Smooth muscle cell (in vitro differentiated cells): Measurements from ENCODE around the gene TUBA4A. TPM values are rescaled to one million over a fixed set of nuclear protein-coding genes. Genes with fewer than 3 reads are reported as not detected.

ENCODE experiments used
- DNase-seq: peaks from one replicate; lab custom pipeline; 2025; ENCODE audit not compliant: unreplicated experiment; lab: John Stamatoyannopoulos, UW
- H2AFZ ChIP-seq: fragments of 200-600 bp; sonication (generic); 2 replicates; pipeline ENCODE4 v1.6.0; 2016; ENCODE audit warnings: antibody characterized with exemption, low read depth, mild to moderate bottlenecking
- H3F3A ChIP-seq: fragments of 200-600 bp; sonication (generic); 2 replicates; pipeline ENCODE4 v1.6.0; 2017; ENCODE audit warnings: antibody characterized with exemption, low read depth
- H3K27ac ChIP-seq: fragments of 200-600 bp; sonication (generic); 2 replicates; pipeline ENCODE4 v1.5.1; 2016; ENCODE audit warnings: low read depth, mild to moderate bottlenecking
- H3K27me3 ChIP-seq: fragments of 200-600 bp; sonication (generic); 2 replicates; pipeline ENCODE4 v1.6.1; 2016; ENCODE audit warnings: low read depth, mild to moderate bottlenecking
- H3K36me3 ChIP-seq: fragments of 200-600 bp; sonication (generic); 2 replicates; pipeline ENCODE4 v1.5.1; 2016; ENCODE audit warnings: low read depth
- H3K4me1 ChIP-seq: fragments of 200-600 bp; sonication (generic); 2 replicates; pipeline ENCODE4 v1.5.1; 2016; ENCODE audit warnings: low read depth
- H3K4me2 ChIP-seq: fragments of 200-600 bp; sonication (generic); 2 replicates; pipeline ENCODE4 v1.6.0; 2016; ENCODE audit warnings: mild to moderate bottlenecking
- H3K4me3 ChIP-seq: fragments of 200-600 bp; sonication (generic); 2 replicates; pipeline ENCODE4 v1.5.1; 2016; ENCODE audit warnings: mild to moderate bottlenecking
- H3K79me2 ChIP-seq: fragments of 200-600 bp; sonication (generic); 2 replicates; pipeline ENCODE4 v1.6.0; 2016; ENCODE audit warnings: low read depth, mild to moderate bottlenecking
- H3K9ac ChIP-seq: fragments of 200-600 bp; sonication (generic); 2 replicates; pipeline ENCODE4 v1.6.0; 2016; ENCODE audit warnings: low read depth
- H3K9me3 ChIP-seq: fragments of 200-600 bp; sonication (generic); replicated peaks from 2 replicates; pipeline ENCODE4 v1.5.1; 2016; ENCODE audit warnings: low read depth
- H4K20me1 ChIP-seq: fragments of 200-600 bp; sonication (generic); 2 replicates; pipeline ENCODE4 v1.6.0; 2016; ENCODE audit warnings: low read depth
- CTCF ChIP-seq: fragments of 200-600 bp; sonication (generic); IDR thresholded peaks from 2 replicates; pipeline ENCODE4 v1.5.1; 2017; ENCODE audit warnings: borderline replicate concordance, mild to moderate bottlenecking, antibody characterized with exemption; ENCODE audit not compliant: insufficient read depth, poor library complexity, severe bottlenecking
- WGBS: methylation state at CpG from one replicate; pipeline ENCODE4 v1.1.7; 2016; ENCODE audit warnings: low lambda C conversion rate; 5-methylcytosine and 5-hydroxymethylcytosine counted together
- polyA plus RNA-seq: library from polyadenylated mRNA; unstranded; fragments of >200 nt; fragmentation: Nextera tagmentation; extraction: Ambion mirVana; gene quantifications from 2 replicates; pipeline ENCODE4 v1.2.1, GENCODE V29; 2016
- total RNA-seq: library from RNA; depleted of rRNA; stranded (reverse); fragments of >200 nt; gene quantifications from 2 replicates; pipeline ENCODE4 v1.2.3, GENCODE V29; 2014

Gene TUBA4A
- total and polyA plus RNA-seq, 2 experiments from 2014 or later, result 29.4 to 53.2 TPM

DNA sequence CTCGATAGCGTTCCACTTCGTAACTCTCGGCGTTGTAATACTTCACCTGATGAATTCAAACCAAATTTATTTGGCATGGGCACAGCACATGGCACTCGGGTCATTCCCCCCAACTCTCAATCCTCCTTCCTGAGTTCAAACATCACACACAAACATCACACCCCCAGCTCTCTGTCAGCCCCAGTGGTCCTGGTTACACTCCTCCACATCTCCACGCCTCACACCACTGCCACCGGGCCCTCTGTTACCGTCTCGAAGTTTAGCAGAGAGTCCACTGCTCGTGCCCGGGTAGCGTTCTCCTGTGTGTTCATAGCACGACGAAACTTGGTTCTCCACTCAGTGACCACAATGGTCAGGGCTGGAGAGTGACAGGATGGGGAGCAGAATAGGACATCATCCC lies 39.6 kb downstream of the TUBA4A start:
- H3K79me2 ChIP-seq, result peaks cover 10% of the 10 kb centered on the region
- peaks cover 5% of the 10 kb centered on the region for H3K4me1 ChIP-seq
- H3K4me3 ChIP-seq, result no peak overlapping the region
- no peak overlapping the region for H3K9ac ChIP-seq
- no peak overlapping the region for H3K27ac ChIP-seq
- peaks cover 8% of the 10 kb centered on the region for H3F3A ChIP-seq
- no peak overlapping the region for H3K4me2 ChIP-seq
- H3K9me3 ChIP-seq, result no peaks in the 10 kb centered on the region
- no peaks in the 10 kb centered on the region for H3K27me3 ChIP-seq
- no peaks in the 10 kb centered on the region for H4K20me1 ChIP-seq
- H2AFZ ChIP-seq, result no peak overlapping the region
- no peak for TF ChIP-seq CTCF
- DNase-seq, result no peak
- 99% methylated on average over 15 of the region's 15 CpGs for WGBS
- H3K36me3 ChIP-seq, result no peaks in the 10 kb centered on the region

GRCh38 chr2:219213486-219214071 lies 40.1 kb downstream of the TUBA4A start:
- Histone ChIP-seq H3K27ac (no peak overlapping the region), H3K4me3 (no peak overlapping the region), H3K79me2 (peaks cover 10% of the 10 kb centered on the region), H4K20me1 (no peaks in the 10 kb centered on the region), H3K9me3 (no peaks in the 10 kb centered on the region), H3K4me1 (peaks cover 3% of the 10 kb centered on the region), H3K36me3 (no peaks in the 10 kb centered on the region), H3K4me2 (no peak overlapping the region), H3K9ac (no peak overlapping the region), H3K27me3 (no peaks in the 10 kb centered on the region), H2AFZ (no peak overlapping the region), H3F3A (peaks cover 6% of the 10 kb centered on the region)
- WGBS, result 98% methylated on average over 10 of the region's 10 CpGs
- no peak for DNase-seq
- TF ChIP-seq CTCF, result no peak

- 98% methylated on average over 8 of the region's 8 CpGs for WGBS
- Histone ChIP-seq H3K9ac (no peak overlapping the region), H4K20me1 (no peaks in the 10 kb centered on the region), H3K27ac (no peak overlapping the region), H3K79me2 (peaks cover 10% of the 10 kb centered on the region), H3K4me1 (peaks cover 3% of the 10 kb centered on the region), H3K9me3 (no peaks in the 10 kb centered on the region), H3K4me3 (no peak overlapping the region), H3K4me2 (no peak overlapping the region), H3K27me3 (no peaks in the 10 kb centered on the region), H3F3A (peaks cover under 1% of the 10 kb centered on the region), H3K36me3 (no peaks in the 10 kb centered on the region), H2AFZ (no peak overlapping the region)
- TF ChIP-seq CTCF, result no peak
- no peak for DNase-seq
Observed at GRCh38 chr2:219213026-219213415, 40.7 kb downstream of the TUBA4A start.

GRCh38 chr2:219210886-219211362 lies 42.8 kb downstream of the TUBA4A start:
- H3K4me1 ChIP-seq, result no peaks in the 10 kb centered on the region
- no peak for TF ChIP-seq CTCF
- no peak overlapping the region for H3K4me3 ChIP-seq
- no peak overlapping the region for H2AFZ ChIP-seq
- no peaks in the 10 kb centered on the region for H3K36me3 ChIP-seq
- H4K20me1 ChIP-seq, result no peaks in the 10 kb centered on the region
- H3K4me2 ChIP-seq, result no peak overlapping the region
- H3K27ac ChIP-seq, result no peak overlapping the region
- WGBS, result 95% methylated on average over 9 of the region's 9 CpGs
- no peak overlapping the region for H3K9ac ChIP-seq
- H3K27me3 ChIP-seq, result no peaks in the 10 kb centered on the region
- H3F3A ChIP-seq, result peaks cover 5% of the 10 kb centered on the region
- no peak for DNase-seq
- no peaks in the 10 kb centered on the region for H3K9me3 ChIP-seq
- no peaks in the 10 kb centered on the region for H3K79me2 ChIP-seq
